Endodermal cell (in vitro differentiated cells): ENCODE data around the gene MCF2L2. TPM values are rescaled to one million over a fixed set of nuclear protein-coding genes. Genes with fewer than 3 reads are reported as not detected.

Experiments used
- DNase-seq: peaks from one replicate; pipeline ENCODE4 v3.0.0-alpha.2; 2017
- H3K27ac ChIP-seq: 2 replicates; pipeline ENCODE4 v1.5.1; 2013; ENCODE audit warnings: mild to moderate bottlenecking, low read depth, low read length, moderate library complexity
- H3K27me3 ChIP-seq: 2 replicates; pipeline ENCODE4 v1.6.1; 2013; ENCODE audit warnings: mild to moderate bottlenecking, low read length, moderate library complexity; ENCODE audit not compliant: insufficient read depth, control insufficient read depth, poor library complexity, severe bottlenecking
- H3K36me3 ChIP-seq: 2 replicates; pipeline ENCODE4 v1.7.0; 2013; ENCODE audit warnings: mild to moderate bottlenecking, low read length, moderate library complexity; ENCODE audit not compliant: control insufficient read depth, insufficient read depth
- H3K4me1 ChIP-seq: one replicate; pipeline ENCODE4 v1.7.0; 2013; ENCODE audit warnings: low read length; ENCODE audit not compliant: control insufficient read depth, insufficient read depth
- H3K4me3 ChIP-seq: 2 replicates; pipeline ENCODE4 v1.5.1; 2013; ENCODE audit warnings: mild to moderate bottlenecking, low read length, moderate library complexity
- H3K9ac ChIP-seq: 2 replicates; pipeline ENCODE4 v1.6.1; 2013; ENCODE audit warnings: mild to moderate bottlenecking, low read length, moderate library complexity; ENCODE audit not compliant: poor library complexity, severe bottlenecking; ENCODE audit errors: extremely low read depth
- H3K9me3 ChIP-seq: 2 replicates; pipeline ENCODE4 v1.6.1; 2013; ENCODE audit warnings: mild to moderate bottlenecking, low read length, moderate library complexity; ENCODE audit not compliant: control insufficient read depth
- H3K27ac Mint-ChIP-seq: 2 replicates; pipeline ENCODE4 v1.8.0; 2020; ENCODE audit warnings: mixed read lengths
- H3K27me3 Mint-ChIP-seq: 2 replicates; pipeline ENCODE4 v1.8.0; 2021; ENCODE audit warnings: mild to moderate bottlenecking, mixed read lengths; ENCODE audit not compliant: insufficient read depth
- H3K36me3 Mint-ChIP-seq: 2 replicates; pipeline ENCODE4 v1.8.0; 2020; ENCODE audit warnings: low read depth, mixed read lengths
- H3K4me1 Mint-ChIP-seq: 2 replicates; pipeline ENCODE4 v1.8.0; 2020; ENCODE audit warnings: mixed read lengths
- H3K4me3 Mint-ChIP-seq: 2 replicates; pipeline ENCODE4 v1.8.0; 2020; ENCODE audit warnings: mild to moderate bottlenecking, moderate library complexity, mixed read lengths
- H3K9me3 Mint-ChIP-seq: 2 replicates; pipeline ENCODE4 v1.8.0; 2020; ENCODE audit warnings: mild to moderate bottlenecking, mixed read lengths
- CTCF ChIP-seq: fragments of 200-600 bp; sonication (generic); conservative IDR thresholded peaks from 2 replicates; pipeline ENCODE4 v1.5.0; 2021; ENCODE audit warnings: antibody characterized with exemption, mild to moderate bottlenecking
- WGBS, 2 experiments: methylation state at CpG; one replicate each; pipeline versions ENCODE4 v1.1.5 to v1.1.7; 2013; ENCODE audit warnings: missing lambda C conversion rate in 2 of 2, mixed read lengths in 1 of 2; ENCODE audit not compliant: insufficient coverage in 1 of 2, insufficient read length in 1 of 2; 5-methylcytosine and 5-hydroxymethylcytosine counted together
- total RNA-seq, 2 donors: library from RNA; stranded (reverse); fragmentation: NEBNext Ultra II Directional in 1 of 2; extraction: Animal tissue kit (Norgen Biotek cat#: 25700) in 1 of 2; gene quantifications; 2 replicates in 1 of 2; 3 replicates in 1 of 2; pipeline ENCODE4 v1.2.1, GENCODE V29; 2021

Gene MCF2L2
- total RNA-seq, 2 donors from 2014 or later = 72.6 to 86.5 TPM

- Histone ChIP-seq H3K27me3 (peaks cover 11% of the 10 kb centered on the region), H3K4me3 (no peak overlapping the region), H3K4me1 (no peaks in the 10 kb centered on the region), H3K9me3 (no peaks in the 10 kb centered on the region), H3K9ac (no peak overlapping the region), H3K27ac (no peak overlapping the region), H3K36me3 (no peaks in the 10 kb centered on the region)
- Mint-ChIP-seq H3K4me1 (peaks cover 26% of the 10 kb centered on the region), H3K9me3 (no peaks in the 10 kb centered on the region), H3K4me3 (no peak overlapping the region), H3K36me3 (peaks cover 9% of the 10 kb centered on the region), H3K27me3 (peaks cover 24% of the 10 kb centered on the region), H3K27ac (no peak overlapping the region)
- 91 to 96% methylated on average over 4 to 5 of the region's 5 CpGs for WGBS, 2 experiments
- peak; percentile 35 for DNase-seq
- no peak for TF ChIP-seq CTCF
Measured at GRCh38 chr3:183182732-183183610, 245.4 kb downstream of the MCF2L2 start.

GRCh38 chr3:183182073-183182472, 246.3 kb downstream of the MCF2L2 start:
- Histone ChIP-seq H3K36me3 (no peaks in the 10 kb centered on the region), H3K4me3 (no peak overlapping the region), H3K27ac (no peak overlapping the region), H3K4me1 (no peaks in the 10 kb centered on the region), H3K9ac (no peak overlapping the region), H3K27me3 (peaks cover 13% of the 10 kb centered on the region), H3K9me3 (no peaks in the 10 kb centered on the region)
- peaks cover 26% of the 10 kb centered on the region for H3K4me1 Mint-ChIP-seq
- H3K36me3 Mint-ChIP-seq = peaks cover 5% of the 10 kb centered on the region
- peaks cover 24% of the 10 kb centered on the region for H3K27me3 Mint-ChIP-seq
- TF ChIP-seq CTCF = no peak
- no peaks in the 10 kb centered on the region for H3K9me3 Mint-ChIP-seq
- H3K27ac Mint-ChIP-seq = no peak overlapping the region
- WGBS, 2 experiments = 90 to 94% methylated on average over 2 to 7 of the region's 7 CpGs
- H3K4me3 Mint-ChIP-seq = no peak overlapping the region
- DNase-seq = no peak

GRCh38 chr3:183181606-183182005, 246.8 kb downstream of the MCF2L2 start:
- no peak overlapping the region for H3K27ac ChIP-seq
- no peaks in the 10 kb centered on the region for H3K4me1 ChIP-seq
- H3K4me3 ChIP-seq = no peak overlapping the region
- H3K4me1 Mint-ChIP-seq = peaks cover 26% of the 10 kb centered on the region
- no peak for TF ChIP-seq CTCF
- 95 to 100% methylated on average over 3 to 5 of the region's 5 CpGs for WGBS, 2 experiments
- H3K9me3 ChIP-seq = no peaks in the 10 kb centered on the region
- H3K27me3 Mint-ChIP-seq = peaks cover 26% of the 10 kb centered on the region
- peaks cover 13% of the 10 kb centered on the region for H3K27me3 ChIP-seq
- H3K36me3 Mint-ChIP-seq = peaks cover 7% of the 10 kb centered on the region
- H3K4me3 Mint-ChIP-seq = no peak overlapping the region
- no peaks in the 10 kb centered on the region for H3K9me3 Mint-ChIP-seq
- H3K36me3 ChIP-seq = no peaks in the 10 kb centered on the region
- no peak overlapping the region for H3K9ac ChIP-seq
- DNase-seq = no peak
- H3K27ac Mint-ChIP-seq = no peak overlapping the region
